Measurements from ENCODE around the gene APLP1. TPM values are rescaled to one million over a fixed set of nuclear protein-coding genes. Genes with fewer than 3 reads are reported as not detected.

APLP1 gene
- 10.3 TPM for total RNA-seq

GRCh38 chr19:35868172-35868822 lies at the start of gene APLP1:
APLP1 (plus strand) TSS chr19:35868574; CDS start chr19:35868637, 63 bp downstream.

GRCh38 chr19:35852029-35852780 lies 16.2 kb upstream of the APLP1 start, which contains the start of gene NPHS1:
NPHS1 (minus strand) TSS chr19:35852504; CDS start chr19:35851837, 667 bp downstream.

GRCh38 chr19:35856546-35857149 lies 11.7 kb upstream of the APLP1 start, which contains the start of gene KIRREL2:
KIRREL2 (plus strand) TSS chr19:35856911; CDS start chr19:35857120, 209 bp downstream.

GRCh38 chr19:35901854-35902661 lies 33.7 kb downstream of the APLP1 start, which contains the start of gene HCST:
HCST (plus strand) TSS chr19:35902529; CDS start chr19:35902594, 65 bp downstream.

DNA sequence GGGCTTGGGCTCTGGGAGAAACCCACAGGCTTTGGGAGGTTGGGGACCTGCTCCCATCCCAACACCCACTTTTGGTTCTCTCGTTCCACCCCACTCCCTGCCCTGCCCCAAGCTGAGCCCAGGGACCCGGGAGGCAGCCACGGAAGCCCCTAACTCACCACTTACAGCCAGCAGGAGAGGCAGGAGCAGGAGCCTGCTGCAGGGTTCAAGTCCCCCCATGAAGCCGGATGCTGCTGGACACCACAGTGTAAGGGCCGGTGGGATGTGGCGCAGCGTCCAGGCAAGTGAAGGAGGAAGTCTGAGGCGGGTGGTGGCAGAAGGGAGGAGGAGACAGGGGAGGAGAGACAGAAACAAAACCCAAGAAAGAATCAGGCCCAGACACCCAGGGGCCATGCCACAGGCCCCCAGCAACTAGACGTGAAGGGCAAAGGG lies 39.7 kb downstream of the APLP1 start, which contains the start of gene TYROBP:
TSS of gene TYROBP (minus strand) at position 286 of the 432 bp plus-strand sequence. CDS start at position 219, 67 bp downstream.

Small RNA genes lying within 50 kb of the gene (small RNA-seq; reads per million reads assigned to genes)
- gene RN7SL402P (ENCODE audit: low replicate concordance): not detected

Other genes with a start within 250 kb of the APLP1 start
- gene RBM42, start 239.5 kb upstream of the APLP1 start, total RNA-seq: 40.6 TPM
- 0.47 TPM for gene ETV2, start 226.8 kb upstream of the APLP1 start, total RNA-seq
- gene COX6B1, start 220.3 kb upstream of the APLP1 start, total RNA-seq: 303 TPM
- gene UPK1A, start 202.1 kb upstream of the APLP1 start, total RNA-seq: 20.4 TPM
- not detected for gene ZBTB32, start 164.0 kb upstream of the APLP1 start, total RNA-seq
- 28.0 TPM for gene KMT2B, start 150.6 kb upstream of the APLP1 start, total RNA-seq
- 4.5 TPM for gene IGFLR1, start 126.1 kb upstream of the APLP1 start, total RNA-seq
- gene U2AF1L4, start 123.2 kb upstream of the APLP1 start, total RNA-seq: 14.9 TPM
- 22.9 TPM for gene PSENEN, start 122.9 kb upstream of the APLP1 start, total RNA-seq
- gene LIN37, start 120.0 kb upstream of the APLP1 start, total RNA-seq: 11.3 TPM
- 51.6 TPM for gene HSPB6, start 111.5 kb upstream of the APLP1 start, total RNA-seq
- gene PROSER3, start 110.4 kb upstream of the APLP1 start, total RNA-seq: 15.9 TPM
- gene ARHGAP33, start 93.0 kb upstream of the APLP1 start, total RNA-seq: 27.4 TPM
- gene PRODH2, start 55.7 kb upstream of the APLP1 start, total RNA-seq: 14.4 TPM
- 32.8 TPM for gene NPHS1, start 16.1 kb upstream of the APLP1 start, total RNA-seq
- 3.9 TPM for gene KIRREL2, start 11.7 kb upstream of the APLP1 start, total RNA-seq
- 12.7 TPM for gene NFKBID, start 32.0 kb downstream of the APLP1 start, total RNA-seq
- gene HCST, start 34.0 kb downstream of the APLP1 start, total RNA-seq: 6.9 TPM
- 24.3 TPM for gene TYROBP, start 39.7 kb downstream of the APLP1 start, total RNA-seq
- 9.9 TPM for gene LRFN3, start 67.8 kb downstream of the APLP1 start, total RNA-seq
- gene SDHAF1, start 126.6 kb downstream of the APLP1 start, total RNA-seq: 15.9 TPM
- gene SYNE4, start 140.2 kb downstream of the APLP1 start, total RNA-seq: 7.4 TPM
- 10.3 TPM for gene ALKBH6, start 145.6 kb downstream of the APLP1 start, total RNA-seq
- 25.7 TPM for gene CLIP3, start 164.3 kb downstream of the APLP1 start, total RNA-seq
- gene THAP8, start 185.7 kb downstream of the APLP1 start, total RNA-seq: 6.7 TPM
- 3.2 TPM for gene WDR62, start 186.3 kb downstream of the APLP1 start, total RNA-seq
- gene OVOL3, start 242.6 kb downstream of the APLP1 start, total RNA-seq: not detected
- 56.9 TPM for gene POLR2I, start 246.3 kb downstream of the APLP1 start, total RNA-seq
- gene TBCB, start 246.9 kb downstream of the APLP1 start, total RNA-seq: 89.8 TPM

Data from metanephros (tissue), 2 donors.